ENCODE measurements around the gene PCDHGC5.

Gene PCDHGC5

GRCh38 chr5:141529873-141530272 lies 41.0 kb downstream of the PCDHGC5 start:
- no peak for DNase-seq (ENCODE audit: low read depth in 2 of 2)

GRCh38 chr5:141532726-141533125 lies 43.8 kb downstream of the PCDHGC5 start:
- DNase-seq (ENCODE audit: low read depth in 2 of 2): no peak

- no peak for DNase-seq (ENCODE audit: low read depth in 2 of 2)
Observed at GRCh38 chr5:141533897-141534296, 45.0 kb downstream of the PCDHGC5 start.

GRCh38 chr5:141534492-141535213 lies 45.8 kb downstream of the PCDHGC5 start:
- no peak for DNase-seq (ENCODE audit: low read depth in 2 of 2)

All from stimulated activated CD4-positive, alpha-beta T cell treated with anti-CD3 and anti-CD28 coated beads, Interleukin-1b, Interleukin-23, amount 100 ng/mL, for 1 hour (primary cell).